Mucosa of descending colon (tissue), 3 donors: ENCODE results near the gene DNAH7. TPM values are rescaled to one million over a fixed set of nuclear protein-coding genes. Genes with fewer than 3 reads are reported as not detected.

Experiments
- ATAC-seq: fragments of 200-7000 bp; cut with Tn5 transposase; one replicate; pipeline ENCODE4 v1.9.1; 2020; ENCODE audit warnings: mild to moderate bottlenecking, moderate library complexity
- DNase-seq, 3 donors: peaks; one replicate each; pipeline ENCODE4 v3.0.0-alpha.2; 2020
- H3K36me3 ChIP-seq: fragments of 200-600 bp; one replicate; pipeline ENCODE4 v1.8.0; 2021; ENCODE audit warnings: low read depth, mild to moderate bottlenecking
- H3K4me1 ChIP-seq: fragments of 200-600 bp; one replicate; pipeline ENCODE4 v1.8.0; 2021; ENCODE audit warnings: low read depth, mild to moderate bottlenecking
- H3K4me3 ChIP-seq: fragments of 200-600 bp; one replicate; pipeline ENCODE4 v1.8.0; 2021; ENCODE audit warnings: mild to moderate bottlenecking
- H3K9me3 ChIP-seq: fragments of 200-600 bp; one replicate; pipeline ENCODE4 v1.8.0; 2021; ENCODE audit warnings: mild to moderate bottlenecking
- intact Hi-C, 2 donors: fragments of 100-400 bp; cut with DNase I in 1 of 2; cut with micrococcal nuclease in 1 of 2; formaldehyde crosslinking; loops; one replicate each; pipeline versions ENCODE4 v1.11.0 to v1.11.1; 2022; cut with DNase I, micrococcal nuclease
- total RNA-seq, 3 donors: library from RNA; stranded (reverse); fragmentation: NEBNext Ultra II Directional in 2 of 3; extraction: Animal tissue kit (Norgen Biotek cat#: 25700) in 2 of 3; gene quantifications; one replicate each; pipeline versions ENCODE4 v1.2.1 to v1.2.4, GENCODE V29; 2021 to 2023
- TF ChIP-seq, protein P1 (sequence below): fragments of 200-600 bp; IDR thresholded peaks from one replicate; pipeline ENCODE4 v1.8.0; 2022; ENCODE audit warnings: antibody characterized with exemption, mild to moderate bottlenecking
- donor health status: DM: no; HTN: no; CAD: no; lungs with moderate emphysema.
- donor health status: DM: no; HTN: no; CAD: no.
- donor health status: DM: no; HTN: yes; CAD: no.

DNAH7 gene
- total RNA-seq, 3 donors from 2014 or later, result 3.0 to 9.3 (median 5.5) TPM

DNA sequence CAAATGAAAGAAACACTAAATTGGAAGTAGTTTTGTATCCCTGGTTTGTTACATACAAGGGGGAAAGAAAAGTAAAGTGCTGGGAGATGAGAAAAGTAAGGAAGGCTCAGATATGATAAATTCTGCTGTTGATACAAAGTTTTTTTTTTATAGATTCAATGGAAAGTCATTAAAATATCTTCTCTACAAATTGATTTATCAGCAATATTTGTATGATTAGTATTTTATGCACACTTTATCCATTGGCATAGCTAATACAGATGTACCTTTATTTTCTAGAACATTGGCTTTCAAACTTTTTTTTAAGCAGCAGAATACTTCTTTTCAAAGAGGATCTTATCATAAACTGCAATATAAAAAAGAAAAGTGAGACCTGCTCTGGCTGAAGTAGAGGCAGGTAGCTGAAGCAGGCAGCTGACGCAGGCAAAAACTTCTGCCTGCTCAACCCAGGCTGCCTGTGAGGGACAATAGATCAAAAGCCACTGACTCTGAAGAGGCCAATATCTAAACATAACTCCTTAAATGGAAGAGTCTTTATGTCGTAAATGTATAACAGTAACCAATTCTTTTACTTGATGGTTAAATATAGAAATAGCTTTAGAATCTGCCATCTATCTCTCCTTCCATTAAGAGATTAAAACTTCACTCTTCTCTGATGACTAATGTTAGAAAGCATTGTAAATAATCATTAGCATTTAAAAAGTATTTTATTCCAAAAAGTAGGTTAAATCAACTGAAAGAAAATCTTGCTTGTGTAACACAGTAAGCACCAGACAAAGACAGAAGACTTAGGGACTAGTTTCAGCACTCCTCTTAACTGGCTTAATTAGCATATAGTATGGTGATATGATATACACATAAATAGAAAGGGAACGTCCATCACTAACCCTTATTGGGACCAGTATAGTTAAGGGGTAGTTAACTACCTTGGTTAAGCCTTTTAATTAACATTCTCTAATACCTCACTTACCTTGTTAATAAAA, 237.4 kb downstream of the DNAH7 start:
- Histone ChIP-seq H3K4me3 (no peak overlapping the region), H3K4me1 (no peaks in the 10 kb centered on the region), H3K36me3 (no peaks in the 10 kb centered on the region), H3K9me3 (no peaks in the 10 kb centered on the region)
- intact Hi-C loops, result no loop called here
- TF ChIP-seq, protein P1, sequence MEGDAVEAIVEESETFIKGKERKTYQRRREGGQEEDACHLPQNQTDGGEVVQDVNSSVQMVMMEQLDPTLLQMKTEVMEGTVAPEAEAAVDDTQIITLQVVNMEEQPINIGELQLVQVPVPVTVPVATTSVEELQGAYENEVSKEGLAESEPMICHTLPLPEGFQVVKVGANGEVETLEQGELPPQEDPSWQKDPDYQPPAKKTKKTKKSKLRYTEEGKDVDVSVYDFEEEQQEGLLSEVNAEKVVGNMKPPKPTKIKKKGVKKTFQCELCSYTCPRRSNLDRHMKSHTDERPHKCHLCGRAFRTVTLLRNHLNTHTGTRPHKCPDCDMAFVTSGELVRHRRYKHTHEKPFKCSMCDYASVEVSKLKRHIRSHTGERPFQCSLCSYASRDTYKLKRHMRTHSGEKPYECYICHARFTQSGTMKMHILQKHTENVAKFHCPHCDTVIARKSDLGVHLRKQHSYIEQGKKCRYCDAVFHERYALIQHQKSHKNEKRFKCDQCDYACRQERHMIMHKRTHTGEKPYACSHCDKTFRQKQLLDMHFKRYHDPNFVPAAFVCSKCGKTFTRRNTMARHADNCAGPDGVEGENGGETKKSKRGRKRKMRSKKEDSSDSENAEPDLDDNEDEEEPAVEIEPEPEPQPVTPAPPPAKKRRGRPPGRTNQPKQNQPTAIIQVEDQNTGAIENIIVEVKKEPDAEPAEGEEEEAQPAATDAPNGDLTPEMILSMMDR, result no peak
- ATAC-seq, result no peak
- no peak for DNase-seq

DNA sequence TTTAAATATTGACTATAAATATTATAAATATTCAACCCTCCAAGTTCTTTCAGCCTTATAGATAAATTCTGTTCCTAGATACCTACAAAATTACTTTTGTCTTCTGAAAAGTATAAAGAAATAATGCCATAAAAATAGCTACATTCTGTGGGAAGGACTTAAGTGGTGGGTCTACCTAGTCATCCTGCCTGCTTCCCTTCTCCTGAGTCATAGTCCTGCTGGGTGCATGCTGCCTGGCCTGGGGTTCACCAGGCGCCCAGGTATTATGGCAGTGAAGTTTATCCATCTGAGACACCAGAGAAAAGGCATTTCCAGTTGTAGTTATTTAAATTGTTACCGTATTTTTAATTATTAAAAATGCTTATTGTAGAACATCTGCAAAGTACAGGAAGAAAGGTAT, 244.2 kb downstream of the DNAH7 start:
- DNase-seq (no peak), ATAC-seq (no peak)
- intact Hi-C loops, result no loop called here
- Histone ChIP-seq H3K4me1 (no peaks in the 10 kb centered on the region), H3K9me3 (no peaks in the 10 kb centered on the region), H3K36me3 (no peaks in the 10 kb centered on the region), H3K4me3 (no peak overlapping the region)
- TF ChIP-seq, protein P1, result no peak

- no peaks in the 10 kb centered on the region for H3K4me1 ChIP-seq
- DNase-seq, result no peak
- intact Hi-C loops, result no loop called here
- TF ChIP-seq, protein P1, result no peak
- H3K36me3 ChIP-seq, result no peaks in the 10 kb centered on the region
- ATAC-seq, result no peak
- H3K9me3 ChIP-seq, result no peaks in the 10 kb centered on the region
- no peak overlapping the region for H3K4me3 ChIP-seq
These were observed 245.4 kb downstream of the DNAH7 start for GRCh38 chr2:195823206-195823605.

DNA sequence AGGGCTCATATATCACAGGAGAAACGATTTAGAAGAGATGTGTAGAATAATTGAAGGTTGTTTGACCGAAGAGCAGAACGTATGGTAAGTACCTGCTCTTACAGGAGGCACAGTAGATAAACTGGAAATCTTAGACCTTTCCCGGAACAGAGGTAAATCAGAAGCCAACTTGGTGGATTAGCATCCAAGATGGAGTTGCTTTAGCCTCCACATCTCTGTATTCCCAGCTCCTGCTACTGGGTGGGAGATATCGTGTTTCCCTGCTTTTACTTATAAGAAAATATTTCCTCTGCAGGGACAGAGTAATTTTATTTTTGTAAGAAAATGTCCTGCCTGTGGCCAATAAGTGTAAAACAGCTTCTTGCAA, 247.1 kb downstream of the DNAH7 start:
- DNase-seq (no peak), ATAC-seq (no peak)
- Histone ChIP-seq H3K4me1 (peaks cover 3% of the 10 kb centered on the region), H3K36me3 (no peaks in the 10 kb centered on the region), H3K9me3 (no peaks in the 10 kb centered on the region), H3K4me3 (no peak overlapping the region)
- intact Hi-C loops, result no loop called here
- TF ChIP-seq, protein P1, result no peak

- intact Hi-C loops, result no loop called here
These were observed 247.6 kb downstream of the DNAH7 start for GRCh38 chr2:195820867-195821565.

More at GRCh38 chr2:195820867-195821565, 247.6 kb downstream of the DNAH7 start:
- H3K36me3 ChIP-seq, result no peaks in the 10 kb centered on the region
- H3K9me3 ChIP-seq, result no peaks in the 10 kb centered on the region
- DNase-seq (no peak), ATAC-seq (no peak)
- peaks cover 3% of the 10 kb centered on the region for H3K4me1 ChIP-seq
- TF ChIP-seq, protein P1, result no peak
- H3K4me3 ChIP-seq, result no peak overlapping the region
